GM04503 (cell line): Measurements from ENCODE around the gene RPS6KA2.
A peak's percentile ranks its signal among the peaks of the same experiment; 100 is the strongest.

Experiments
- DNase-seq: peaks from one replicate; pipeline ENCODE4 v3.0.0-alpha.2; 2012; ENCODE audit warnings: low read depth

RPS6KA2 gene

DNA sequence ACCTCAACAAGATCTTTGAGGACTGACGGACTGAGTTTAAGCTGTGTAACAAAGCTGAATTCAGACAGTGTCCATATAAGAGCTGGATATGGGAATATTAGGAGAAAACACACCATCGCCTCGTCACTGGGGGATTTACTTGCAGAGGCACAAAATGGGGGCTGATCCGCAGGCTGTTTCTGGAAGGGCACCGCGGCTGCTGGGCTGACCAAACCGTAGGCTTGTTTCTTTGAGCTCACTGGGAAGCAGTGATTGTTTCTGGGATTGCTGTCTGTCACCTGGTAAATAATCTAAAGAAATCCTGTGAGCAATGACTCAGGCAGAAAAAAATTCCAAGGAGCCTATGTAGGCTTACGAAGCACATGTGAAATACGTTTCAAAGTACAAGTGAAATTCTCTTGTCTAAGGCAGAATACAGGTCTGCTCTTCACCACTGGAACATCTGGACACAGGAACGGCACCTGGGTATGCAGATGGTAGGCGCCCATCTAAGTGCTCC lies 180.4 kb downstream of the RPS6KA2 start:
- no peak for DNase-seq

- no peak for DNase-seq
Measured at GRCh38 chr6:166446146-166446545, 180.9 kb downstream of the RPS6KA2 start.

DNA sequence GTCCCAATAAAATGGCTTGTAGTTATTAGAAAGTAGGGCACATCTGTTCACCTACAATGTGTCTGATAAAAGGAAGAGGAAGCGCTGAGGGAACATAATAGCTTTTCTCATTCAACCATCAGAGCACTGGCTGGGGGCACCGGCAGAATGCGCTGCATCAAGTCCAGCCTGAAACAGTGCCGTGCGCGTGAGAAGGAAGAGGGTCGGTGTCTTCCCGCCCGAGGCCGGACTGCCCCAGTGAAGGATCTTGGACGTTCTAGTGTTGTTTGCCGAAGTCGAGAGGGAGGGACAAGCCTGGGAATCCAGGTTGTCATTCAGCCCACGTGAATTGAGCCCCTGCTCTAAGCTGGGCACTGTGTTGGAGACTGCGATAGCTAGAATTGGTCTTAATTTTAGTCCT lies 182.6 kb downstream of the RPS6KA2 start:
- no peak for DNase-seq

- no peak for DNase-seq
Measured at GRCh38 chr6:166443166-166443565, 183.9 kb downstream of the RPS6KA2 start.

- DNase-seq = no peak
Measured at GRCh38 chr6:166442131-166442685, 184.8 kb downstream of the RPS6KA2 start.

- no peak for DNase-seq
Measured at GRCh38 chr6:166441325-166442078, 185.5 kb downstream of the RPS6KA2 start.

- no peak for DNase-seq
Measured at GRCh38 chr6:166440729-166441128, 186.3 kb downstream of the RPS6KA2 start.

DNA sequence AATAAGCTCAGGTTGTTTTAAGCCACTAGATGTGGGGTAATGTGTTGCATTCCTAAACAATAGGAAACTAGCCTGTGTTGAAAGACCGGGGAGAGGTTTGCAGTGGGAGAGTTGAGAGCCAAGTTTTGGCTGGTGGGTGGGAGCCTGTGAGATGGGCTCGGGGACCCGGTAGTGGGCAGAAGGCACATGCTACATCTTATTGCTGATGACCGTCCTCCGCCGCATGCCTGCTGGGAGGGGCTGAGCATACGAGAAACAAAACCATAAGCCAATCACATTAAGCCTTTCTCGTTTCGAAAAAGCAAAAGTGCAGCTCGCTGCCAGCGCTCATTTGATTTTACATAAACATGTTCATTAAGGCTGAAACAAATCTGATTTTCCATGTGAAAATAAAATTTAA lies 186.9 kb downstream of the RPS6KA2 start:
- DNase-seq = no peak

GRCh38 chr6:166439366-166440091 lies 187.5 kb downstream of the RPS6KA2 start:
- DNase-seq = no peak

DNA sequence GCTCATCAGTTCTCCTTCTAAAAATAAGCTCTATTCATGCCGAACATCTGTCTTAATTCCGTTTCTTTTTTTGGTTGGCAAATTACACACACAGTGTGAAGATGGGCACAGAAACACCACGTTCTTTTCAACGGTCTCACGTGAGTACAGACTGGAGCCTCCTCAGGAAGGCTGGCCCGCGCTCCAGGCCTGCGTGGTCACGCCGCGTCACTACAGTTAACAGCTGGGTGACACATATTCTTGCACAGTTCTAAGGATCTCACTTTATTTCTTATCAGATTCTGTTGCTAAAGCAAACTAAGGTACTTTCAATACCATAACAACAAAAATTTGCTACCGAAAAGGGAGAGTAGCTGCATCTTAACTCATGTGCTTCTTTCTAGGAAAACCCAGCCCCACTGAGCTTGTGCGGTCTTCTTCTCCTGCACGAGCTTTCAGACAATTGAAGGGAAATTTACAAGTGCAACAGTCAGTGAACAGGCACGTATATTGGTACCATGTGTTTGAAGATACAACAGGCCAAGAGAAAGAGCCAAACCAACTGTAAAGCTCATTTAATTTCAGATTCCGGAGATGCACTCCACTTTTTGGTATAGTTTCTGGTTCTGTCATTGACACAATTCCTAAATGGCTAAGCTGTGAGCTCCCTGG lies 188.7 kb downstream of the RPS6KA2 start:
- peak; percentile 7 for DNase-seq

DNA sequence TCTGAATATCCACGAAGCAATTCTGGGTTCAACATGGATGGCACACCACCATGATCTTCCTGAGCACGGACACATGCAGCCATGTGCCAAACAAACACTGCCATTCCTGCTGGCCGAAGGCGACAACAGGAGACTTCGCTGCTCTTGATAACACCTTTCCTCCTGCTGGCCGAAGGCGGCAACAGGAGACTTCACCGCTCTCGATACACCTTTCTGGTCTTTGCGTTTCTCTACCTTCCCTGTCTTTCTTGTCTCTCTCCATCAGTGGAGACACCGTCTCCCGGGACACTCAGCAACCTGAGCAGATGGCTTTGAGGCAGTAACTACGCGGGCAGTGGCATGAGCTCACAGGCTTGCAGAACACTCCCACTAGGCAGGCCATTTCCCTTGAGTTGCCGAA lies 189.4 kb downstream of the RPS6KA2 start:
- no peak for DNase-seq

DNA sequence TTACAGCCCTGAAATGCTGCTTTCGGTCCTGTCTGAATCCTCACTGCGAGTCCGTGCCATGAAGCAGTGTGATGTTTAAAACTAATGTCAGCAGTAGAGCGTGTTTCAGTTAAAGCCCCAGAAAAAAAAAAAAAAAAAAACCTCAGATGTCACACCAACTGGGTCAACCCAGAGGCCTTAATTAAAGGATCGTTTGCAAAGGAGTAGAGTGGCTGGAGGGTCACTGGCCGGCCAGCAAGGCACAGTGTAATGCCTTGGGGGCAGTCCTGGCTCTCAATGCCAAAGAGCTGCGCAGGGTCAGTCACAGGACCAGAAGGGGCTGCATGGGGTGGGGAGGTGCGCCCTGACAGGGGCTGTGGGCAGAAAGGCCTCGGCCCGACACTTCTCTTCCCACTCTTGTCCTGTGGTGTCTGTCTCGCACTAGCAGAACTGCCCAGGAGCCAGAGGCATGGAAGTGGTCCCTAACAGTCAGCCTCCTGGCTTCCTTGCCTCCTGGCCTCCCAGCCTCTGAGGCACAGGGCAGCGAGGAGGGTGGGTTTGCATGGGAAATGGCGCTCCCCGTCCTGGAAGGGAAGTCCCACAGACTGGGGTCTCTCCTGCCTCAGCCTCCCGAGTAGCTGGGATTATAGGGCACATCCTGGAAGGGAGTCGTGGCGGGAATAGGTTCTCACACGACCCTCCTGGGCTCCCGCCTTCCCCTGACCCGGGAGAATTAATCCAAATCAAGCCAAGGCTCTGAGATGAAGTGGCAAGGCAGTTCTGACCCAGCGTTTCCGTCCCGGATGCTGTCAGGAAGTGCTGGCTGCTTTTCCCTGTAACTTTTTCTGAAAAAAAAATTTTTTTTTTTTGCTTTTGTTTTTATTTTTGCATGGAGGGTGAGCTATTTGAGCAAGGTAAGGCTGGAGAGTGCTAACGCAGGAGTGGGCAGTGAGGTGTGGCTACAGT lies 190.6 kb downstream of the RPS6KA2 start:
- DNase-seq = no peak

DNA sequence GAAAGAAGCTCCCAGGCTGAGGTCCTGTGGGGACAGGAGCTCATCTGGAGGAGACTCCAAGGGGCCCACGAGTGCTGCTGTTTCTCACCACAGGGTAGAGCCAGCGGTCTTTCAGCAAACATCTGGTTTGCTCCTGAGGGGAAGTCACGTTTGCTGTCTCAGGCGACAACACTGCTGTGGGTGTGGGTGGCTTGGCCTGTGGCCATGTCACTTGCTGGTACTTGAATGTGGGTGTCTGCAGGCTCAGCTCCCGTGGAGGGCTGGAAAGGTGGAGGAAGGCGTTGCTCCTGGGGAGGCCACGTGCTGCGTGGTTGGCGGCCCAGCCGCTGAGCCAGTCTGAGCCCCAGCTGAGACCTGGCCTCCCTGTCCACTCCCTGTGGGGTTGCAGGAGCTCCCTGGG lies 191.5 kb downstream of the RPS6KA2 start:
- no peak for DNase-seq

DNA sequence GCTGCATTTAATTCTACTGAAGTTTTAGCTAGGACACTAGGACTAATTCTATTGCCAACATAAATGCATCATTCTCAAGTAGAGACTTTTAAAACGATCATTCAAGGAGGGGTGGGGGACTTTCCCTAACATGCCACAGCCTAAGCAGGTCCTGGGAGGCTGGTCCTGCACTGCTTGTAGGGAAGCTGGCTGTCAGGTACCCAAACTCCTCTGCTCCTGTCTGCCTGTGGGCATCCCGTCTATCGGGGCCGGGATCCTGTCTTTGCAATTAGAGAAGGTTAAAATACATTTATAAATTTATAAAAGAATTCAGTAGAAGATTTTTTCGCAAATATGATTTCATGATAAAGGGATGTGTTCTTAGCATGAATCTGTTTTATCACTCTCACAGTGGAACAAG lies 192.7 kb downstream of the RPS6KA2 start:
- DNase-seq = no peak

- no peak for DNase-seq
Measured at GRCh38 chr6:166433096-166433495, 194.0 kb downstream of the RPS6KA2 start.

DNA sequence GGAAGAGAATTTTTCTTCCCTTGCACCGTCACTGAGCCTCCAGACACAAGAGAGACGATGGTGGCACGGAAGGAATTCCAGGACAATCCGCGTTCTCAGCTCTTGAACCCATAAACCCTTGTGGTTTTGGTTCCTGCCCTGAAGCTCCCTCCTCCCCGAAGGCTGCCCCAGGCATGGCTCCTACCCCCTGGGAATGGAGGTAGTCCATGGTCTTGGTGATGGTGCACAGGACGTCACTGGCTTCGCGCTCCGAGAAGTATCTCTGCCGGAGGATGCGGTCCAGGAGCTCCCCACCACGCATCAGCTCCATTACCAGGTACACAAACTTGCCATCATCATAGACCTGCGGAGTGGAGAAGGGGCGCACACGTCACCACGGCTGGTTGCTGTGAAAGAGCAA lies 196.8 kb downstream of the RPS6KA2 start:
- no peak for DNase-seq

- DNase-seq = no peak
Measured at GRCh38 chr6:166424431-166424830, 202.6 kb downstream of the RPS6KA2 start.

DNA sequence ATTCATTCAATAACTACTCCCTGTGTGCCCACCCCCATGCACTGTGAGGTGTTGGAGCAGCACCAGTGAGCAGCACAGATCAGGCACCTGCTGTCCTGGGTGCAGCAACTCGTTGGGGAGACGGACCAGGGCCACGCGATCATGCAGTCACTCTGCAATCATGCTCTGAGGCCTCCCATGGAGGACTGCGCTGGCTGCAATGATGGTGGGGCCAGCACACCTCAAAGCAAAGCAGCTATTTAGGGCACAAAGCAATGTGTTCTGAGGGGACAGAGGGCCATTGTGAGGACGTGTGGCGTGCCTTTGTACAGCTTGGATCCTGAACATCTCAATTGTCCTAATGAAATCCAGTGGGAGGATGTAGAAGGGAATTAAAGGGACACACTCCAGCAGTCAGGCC lies 203.3 kb downstream of the RPS6KA2 start:
- DNase-seq = no peak

DNA sequence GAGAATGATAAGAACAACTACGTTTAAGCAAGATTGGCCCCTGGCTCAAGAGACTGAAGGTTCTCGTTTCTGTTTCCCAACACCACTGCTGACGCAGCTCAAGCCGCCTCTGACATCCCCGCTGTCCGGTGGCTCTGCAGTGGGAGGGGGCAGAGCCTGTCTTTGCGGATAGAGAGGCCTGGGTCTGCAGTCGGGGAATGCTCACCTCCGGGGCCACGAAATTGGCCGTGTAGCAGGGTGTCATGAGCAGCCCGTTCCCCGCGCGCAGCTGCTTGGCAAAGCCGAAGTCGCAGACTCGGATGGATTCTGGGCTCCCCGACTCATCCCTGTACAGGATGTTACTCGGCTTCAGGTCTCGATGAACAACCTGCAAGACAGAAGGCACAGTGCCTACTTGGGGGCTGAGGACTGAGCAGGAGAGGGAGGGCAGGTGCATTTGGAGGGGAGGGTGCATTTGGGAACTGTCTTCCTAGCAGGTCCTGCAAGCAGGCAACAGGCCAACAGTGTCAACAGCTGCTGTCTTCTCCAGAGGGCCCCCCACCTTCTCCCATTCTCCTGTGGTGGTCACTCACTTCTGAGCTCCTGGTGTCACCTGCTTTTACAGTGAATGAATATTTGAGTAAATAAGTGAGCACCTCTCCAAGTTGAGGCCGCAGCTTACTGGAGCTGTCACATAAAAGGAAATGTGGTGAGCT lies 203.9 kb downstream of the RPS6KA2 start:
- DNase-seq = no peak

GRCh38 chr6:166422201-166422940 lies 204.7 kb downstream of the RPS6KA2 start:
- no peak for DNase-seq
